HG03432 (cell line): ENCODE measurements around the gene MRGPRX3.
"Not testable (repeated sequence)": the region's sequence is repeated elsewhere in the genome, so short reads cannot be mapped to it uniquely, and the experiment has no call there.

Source experiments
- ATAC-seq: cut with Tn5 transposase; IDR thresholded peaks from one replicate; pipeline ENCODE4 v1.9.1; 2021; ENCODE audit warnings: mild to moderate bottlenecking, moderate library complexity; ENCODE audit not compliant: unreplicated experiment

Gene MRGPRX3

DNA sequence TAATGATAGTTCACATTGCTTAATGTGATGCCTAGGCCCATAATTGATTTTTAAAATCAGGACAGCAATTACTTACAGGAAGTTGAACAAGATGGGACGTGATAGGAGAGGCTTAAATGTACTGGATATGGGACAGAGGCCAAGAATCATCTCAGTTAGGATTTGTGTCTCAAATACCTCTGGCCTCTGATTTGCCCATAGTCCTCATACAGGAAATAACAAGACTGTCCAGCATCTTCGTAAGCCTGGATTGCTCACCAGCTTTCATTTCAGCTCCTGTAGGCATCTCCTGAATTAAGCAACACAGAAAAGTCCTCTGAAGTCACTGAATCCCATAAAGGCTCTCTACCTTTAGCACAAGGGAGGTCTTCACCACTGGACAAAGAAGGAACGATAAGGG lies at the start of gene MRGPRX3:
MRGPRX3 (plus strand) TSS at position 231 of the 400 bp plus-strand sequence. CDS start 4,632 bp downstream, outside the sequence.
- ATAC-seq = no peak

DNA sequence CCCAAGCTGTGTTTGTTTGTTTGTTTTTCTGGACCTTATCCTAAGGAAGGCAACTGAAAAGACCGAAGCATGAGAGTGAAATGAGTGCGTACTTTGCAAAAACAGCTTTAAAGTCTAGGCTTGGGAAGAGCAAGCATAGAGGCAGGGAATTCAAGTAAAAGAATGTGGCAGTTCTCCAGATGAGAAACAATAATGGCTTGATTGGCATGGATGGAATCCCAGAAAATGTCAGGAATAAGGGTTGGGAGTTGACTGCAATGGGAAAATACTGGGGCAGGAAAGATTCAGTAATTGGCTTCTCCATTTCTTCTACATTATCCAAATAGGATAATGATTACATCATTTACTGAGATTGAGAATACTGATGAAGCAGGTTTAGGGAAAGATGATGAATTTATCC lies 44.0 kb upstream of the MRGPRX3 start:
- no peak for ATAC-seq

DNA sequence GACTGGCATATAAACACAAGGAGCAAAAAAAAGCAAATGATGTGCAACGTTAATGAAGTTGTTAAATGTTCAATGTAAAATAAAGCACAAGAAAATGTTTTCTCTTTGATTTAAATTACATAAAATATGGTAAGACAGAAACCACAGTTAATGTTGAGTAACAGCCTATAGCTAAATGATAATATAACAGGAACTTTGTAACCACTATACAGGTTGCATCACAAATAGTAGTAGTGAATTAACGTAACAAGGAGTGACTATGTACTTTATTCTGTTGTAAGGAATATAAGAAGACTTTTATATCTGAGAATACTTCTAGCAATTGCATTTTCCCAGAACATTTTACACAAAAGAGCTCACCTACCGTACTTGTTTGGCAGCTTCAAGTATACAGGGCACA lies 43.4 kb upstream of the MRGPRX3 start:
- ATAC-seq = no peak

DNA sequence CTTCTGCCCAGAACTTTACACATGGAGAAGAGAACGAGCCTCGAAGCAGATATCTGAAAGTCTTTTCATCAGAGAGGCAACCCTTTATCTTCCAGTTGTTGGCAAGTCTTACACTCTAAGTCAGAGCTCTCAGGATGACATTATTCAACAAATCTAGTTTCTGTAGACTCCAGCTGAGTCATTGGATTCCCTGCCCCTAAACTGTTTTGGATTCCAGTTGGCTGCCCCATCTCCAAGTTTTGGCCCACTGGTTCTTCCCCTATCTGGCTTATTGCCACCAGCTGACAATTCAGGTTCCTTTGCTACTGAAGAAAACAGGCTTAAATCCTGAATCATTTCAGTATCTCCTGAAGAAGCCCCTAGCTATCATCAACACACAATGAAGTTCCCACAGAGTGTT lies 40.6 kb upstream of the MRGPRX3 start:
- no peak for ATAC-seq

DNA sequence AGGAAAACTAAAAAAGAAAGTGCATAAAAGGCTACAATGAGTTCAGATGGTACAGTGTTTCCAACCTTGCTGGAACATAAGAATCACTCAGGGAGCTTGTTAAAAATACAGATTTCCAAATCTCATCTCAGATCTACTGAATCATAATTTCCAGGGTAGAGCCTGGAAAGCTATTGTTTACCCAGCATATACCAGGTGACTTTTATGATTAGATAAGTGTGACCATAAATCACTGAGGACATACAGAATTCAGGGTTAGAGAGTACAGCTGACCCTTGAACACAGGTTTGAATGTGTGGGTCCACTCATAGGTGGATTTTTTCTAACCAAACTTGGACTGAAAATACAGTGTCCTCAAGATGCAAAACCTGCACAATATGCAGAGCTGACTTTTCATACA lies 38.4 kb upstream of the MRGPRX3 start:
- no peak for ATAC-seq

DNA sequence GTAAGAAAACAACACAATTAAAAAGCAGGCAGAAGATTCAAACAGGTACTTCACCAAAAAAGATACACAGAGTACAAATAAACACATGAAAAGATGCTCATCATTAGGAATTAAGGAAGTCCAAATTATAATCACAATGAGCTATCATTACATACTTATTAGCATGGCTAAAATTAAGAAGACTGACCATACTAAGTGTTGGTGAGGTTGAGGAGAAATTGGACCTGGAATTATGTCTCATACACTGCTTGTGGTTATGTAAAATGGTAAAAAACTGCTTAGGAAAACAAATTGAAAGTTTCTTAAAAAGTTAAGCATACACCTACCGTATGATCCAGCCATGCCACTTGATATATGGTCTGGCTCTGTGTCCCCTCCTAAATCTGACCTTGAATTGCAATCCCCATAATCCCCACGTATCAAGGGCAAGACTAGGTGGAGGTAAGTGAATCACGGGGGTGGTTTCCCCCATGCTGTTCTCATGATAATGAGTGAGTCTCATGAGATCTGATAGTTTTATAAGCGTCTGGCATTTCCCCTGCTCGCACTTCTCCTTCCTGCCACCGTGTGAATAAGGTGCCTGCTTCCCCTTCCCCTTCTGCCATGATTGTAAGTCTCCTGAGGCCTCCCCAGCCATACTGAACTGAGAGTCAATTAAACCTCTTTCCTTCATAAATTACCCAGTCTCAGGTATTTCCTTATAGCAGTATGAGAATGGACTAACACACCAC lies 31.3 kb upstream of the MRGPRX3 start:
- ATAC-seq = no peak

DNA sequence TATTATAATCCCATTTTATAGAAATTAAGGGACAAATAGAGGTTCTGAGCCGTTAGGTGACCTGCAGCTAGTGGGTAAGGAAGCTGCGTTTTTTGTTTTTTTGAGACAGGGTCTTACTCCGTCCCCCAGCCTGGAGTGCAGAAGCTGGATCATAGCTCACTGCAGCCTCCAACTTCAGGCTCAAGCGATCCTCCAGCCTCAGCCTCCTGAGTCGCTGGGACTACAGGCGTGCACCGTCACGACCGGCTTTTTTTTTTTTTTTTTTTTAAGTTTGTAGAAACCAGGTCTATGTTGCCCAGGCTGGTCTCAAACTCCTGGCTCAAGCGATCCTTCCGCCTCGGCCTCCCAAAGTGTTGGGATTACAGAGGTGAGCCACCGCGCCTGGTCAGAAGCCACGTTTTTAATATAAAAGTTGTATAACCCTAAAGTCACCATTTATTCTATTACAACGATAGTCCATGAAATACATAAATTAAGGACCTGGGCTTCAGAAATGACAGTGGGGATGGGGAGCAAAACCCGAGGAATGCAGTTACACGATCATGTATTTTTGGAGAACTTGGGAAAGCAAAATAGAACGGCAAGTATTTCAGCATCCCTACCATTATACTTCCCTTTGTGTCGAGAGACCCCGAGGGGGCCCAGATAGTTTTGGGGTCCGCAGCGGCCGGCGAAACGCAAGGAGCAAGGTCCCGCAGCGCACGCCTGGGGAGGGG lies 27.1 kb upstream of the MRGPRX3 start:
- ATAC-seq = no peak

DNA sequence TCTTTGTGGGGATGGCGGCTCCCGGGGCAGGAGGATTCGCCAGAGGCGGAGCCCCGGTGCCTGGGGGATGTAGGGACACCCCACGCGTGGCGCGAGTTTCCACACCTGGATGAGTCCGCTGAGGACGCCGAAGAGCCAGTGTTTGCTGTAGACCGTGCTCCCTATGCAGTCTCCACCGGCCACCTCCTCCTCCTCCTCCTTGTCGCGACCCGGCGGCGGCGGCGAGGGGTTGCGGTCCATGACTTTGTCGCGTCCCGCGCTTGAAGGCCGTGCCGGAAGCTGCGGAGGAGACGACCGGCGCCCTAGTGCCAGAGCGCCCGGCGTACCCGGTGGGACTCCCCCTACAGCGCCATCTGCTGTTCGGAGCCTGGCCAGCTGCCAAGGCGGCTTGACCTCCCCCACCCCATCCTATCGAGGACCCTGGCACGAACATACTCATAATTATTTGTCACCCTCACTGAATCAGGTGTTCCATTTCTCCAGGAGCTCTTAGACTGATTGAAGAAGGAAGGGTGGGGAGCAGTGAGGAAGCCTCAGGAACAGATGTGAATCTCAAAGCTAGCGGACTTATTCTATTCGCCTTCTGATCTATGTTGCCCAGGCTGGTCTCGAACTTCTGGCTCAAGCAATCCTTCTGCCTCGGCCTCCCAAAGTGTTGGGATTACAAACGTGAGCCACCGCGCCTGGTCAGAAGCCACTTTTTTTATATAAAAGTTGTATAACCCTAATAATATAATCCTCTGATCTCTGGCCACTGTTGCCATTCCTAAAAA lies 26.4 kb upstream of the MRGPRX3 start, which contains the start of gene SAAL1:
SAAL1 (minus strand) TSS at position 281 of the 773 bp plus-strand sequence; CDS start at position 240, 41 bp downstream.
- ATAC-seq = peak; percentile 98

DNA sequence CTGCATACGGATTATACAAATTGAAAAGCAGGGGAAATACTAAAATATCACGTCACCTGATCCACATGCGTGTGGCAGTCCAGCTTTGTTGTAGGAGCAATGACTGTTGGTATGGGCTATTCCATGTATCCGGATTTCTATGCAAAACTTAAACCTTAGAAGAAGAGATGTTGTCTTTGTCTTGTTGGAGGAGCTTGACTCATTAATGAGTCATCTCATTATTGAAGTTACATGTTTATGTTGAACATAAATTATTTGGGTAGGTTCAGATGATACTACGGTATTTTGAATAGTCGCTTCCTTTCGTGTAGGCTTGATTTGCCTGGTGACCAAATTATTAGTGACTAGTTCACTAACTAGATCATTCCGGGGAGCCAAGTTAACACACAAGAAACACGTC lies 25.7 kb upstream of the MRGPRX3 start:
- ATAC-seq = no peak

DNA sequence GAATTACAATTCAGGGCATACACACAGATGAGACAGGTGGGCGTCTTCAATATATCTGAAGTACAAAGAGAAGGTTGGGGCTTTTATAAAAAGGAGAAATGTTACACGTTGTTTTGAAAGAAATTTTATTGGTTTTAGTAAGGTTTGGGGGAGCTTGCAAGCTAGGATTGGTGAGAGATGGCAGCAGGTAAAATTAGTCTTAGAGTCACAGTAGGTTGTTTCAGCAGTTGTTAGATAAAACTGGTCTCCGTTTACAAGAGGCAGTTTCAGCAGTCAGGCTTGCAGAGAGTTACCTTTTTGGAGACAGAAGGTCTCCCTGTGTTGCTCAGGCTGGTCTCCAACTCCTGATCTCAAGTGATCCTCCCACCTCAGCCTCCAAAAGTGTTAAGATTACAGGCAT lies 24.1 kb upstream of the MRGPRX3 start:
- no peak for ATAC-seq

DNA sequence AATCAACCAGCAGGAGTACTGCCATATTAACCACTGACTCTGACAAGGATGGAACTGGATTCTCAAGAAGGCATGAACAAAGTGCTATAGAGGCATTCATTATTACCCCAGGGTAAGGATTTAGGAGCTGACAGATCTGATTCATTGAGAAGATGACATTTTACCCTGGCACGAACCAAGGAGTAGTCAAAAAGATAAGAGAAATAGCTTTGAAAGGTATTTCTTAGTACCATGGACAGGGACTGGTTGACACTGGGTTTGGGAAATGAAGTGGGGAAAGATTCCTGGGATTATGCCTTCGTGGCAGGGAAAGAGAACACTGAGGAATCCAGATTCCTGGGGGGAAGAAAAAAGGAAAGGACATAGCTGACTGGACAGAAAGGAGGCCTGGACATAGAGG lies 21.4 kb upstream of the MRGPRX3 start:
- no peak for ATAC-seq

DNA sequence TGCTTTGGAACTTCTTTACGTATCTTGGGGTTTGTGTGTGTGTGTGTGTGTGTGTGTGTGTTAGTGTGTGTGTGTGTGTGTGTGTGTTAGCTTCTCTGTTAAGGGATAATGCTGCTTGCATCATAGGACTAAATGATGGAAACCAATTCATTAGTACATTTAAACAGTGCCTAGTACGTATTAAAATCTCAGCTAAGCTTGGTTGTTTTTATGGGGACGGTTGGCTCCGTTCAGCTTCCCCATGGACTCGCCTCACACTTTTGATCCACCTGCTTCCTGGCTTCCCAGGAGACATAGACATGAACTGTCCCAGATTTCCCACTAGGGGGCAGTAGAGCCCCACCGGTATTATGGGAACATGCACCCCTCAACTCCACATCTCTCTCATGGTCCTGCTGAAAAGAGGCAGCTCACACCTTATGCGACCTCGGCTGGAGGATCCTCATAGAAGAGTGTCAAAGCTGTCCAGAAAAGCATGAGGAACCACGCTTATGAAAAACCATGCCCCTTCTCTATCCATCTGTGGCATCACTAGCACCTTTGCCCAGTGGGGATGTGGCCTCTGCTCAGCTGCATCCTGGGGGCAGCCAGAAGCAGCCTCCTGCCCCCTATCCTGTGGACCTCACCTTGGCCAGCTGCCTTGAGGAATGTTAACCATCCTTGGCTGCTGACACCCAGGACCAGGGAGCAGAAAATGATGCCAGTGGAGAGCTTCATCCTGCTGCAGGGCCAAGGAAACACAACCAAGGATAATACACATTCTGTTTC lies 16.8 kb upstream of the MRGPRX3 start:
- ATAC-seq = peak; percentile 94

DNA sequence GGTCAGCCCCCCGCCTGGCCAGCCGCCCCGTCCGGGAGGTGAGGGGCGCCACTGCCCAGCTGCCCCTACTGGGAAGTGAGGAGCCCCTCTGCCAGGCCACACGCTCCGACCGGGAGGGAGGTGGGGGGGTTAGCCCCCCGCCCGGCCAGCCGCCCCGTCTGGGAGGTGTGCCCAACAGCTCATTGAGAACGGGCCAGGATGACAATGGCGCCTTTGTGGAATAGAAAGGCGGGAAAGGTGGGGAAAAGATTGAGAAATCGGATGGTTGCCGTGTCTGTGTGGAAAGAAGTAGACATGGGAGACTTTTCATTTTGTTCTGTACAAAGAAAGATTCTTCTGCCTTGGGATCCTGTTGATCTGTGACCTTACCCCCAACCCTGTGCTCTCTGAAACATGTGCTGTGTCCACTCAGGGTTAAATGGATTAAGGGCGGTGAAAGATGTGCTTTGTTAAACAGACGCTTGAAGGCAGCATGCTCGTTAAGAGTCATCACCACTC lies 11.0 kb upstream of the MRGPRX3 start:
- ATAC-seq = not testable (repeated sequence)

DNA sequence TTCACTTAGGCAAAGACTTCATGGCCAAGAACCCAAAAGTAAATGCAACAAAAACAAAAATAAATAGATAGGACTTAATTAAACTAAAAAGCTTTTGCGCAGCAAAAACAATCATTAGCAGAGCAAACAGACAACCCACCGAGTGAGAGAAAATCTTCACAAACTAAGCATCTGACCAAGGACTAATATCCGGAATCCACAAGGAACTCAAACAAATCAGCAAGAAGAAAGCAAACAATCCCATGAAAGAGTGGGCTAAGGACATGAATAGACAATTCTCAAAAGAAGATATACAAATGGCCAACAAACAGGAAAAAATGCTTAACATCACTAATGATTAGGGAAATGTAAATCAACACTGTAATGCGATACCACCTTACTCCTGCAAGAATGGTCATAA lies 1.3 kb upstream of the MRGPRX3 start:
- ATAC-seq = not testable (repeated sequence)

DNA sequence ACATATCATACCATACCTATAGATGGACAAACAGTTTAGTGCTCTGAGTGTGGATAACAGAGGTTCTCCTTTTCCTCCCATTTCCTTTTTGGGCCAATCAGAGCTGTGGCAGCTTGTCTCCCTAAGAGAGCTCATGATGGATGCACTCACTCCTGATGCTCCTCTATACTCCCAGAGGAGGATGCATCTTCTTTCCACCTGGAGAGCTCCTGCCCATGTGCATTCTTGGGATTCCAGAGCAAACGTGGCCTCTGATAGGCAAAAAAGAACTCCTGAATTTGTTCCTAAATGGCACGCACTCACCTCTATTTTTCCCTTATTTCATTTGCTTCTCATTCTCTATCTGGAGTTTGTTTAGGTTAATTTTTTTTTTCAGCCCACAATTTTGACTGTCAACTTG lies 2.9 kb downstream of the MRGPRX3 start:
- no peak for ATAC-seq

DNA sequence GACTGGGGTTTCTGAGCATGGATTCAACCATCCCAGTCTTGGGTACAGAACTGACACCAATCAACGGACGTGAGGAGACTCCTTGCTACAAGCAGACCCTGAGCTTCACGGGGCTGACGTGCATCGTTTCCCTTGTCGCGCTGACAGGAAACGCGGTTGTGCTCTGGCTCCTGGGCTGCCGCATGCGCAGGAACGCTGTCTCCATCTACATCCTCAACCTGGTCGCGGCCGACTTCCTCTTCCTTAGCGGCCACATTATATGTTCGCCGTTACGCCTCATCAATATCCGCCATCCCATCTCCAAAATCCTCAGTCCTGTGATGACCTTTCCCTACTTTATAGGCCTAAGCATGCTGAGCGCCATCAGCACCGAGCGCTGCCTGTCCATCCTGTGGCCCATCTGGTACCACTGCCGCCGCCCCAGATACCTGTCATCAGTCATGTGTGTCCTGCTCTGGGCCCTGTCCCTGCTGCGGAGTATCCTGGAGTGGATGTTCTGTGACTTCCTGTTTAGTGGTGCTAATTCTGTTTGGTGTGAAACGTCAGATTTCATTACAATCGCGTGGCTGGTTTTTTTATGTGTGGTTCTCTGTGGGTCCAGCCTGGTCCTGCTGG lies 4.9 kb downstream of the MRGPRX3 start:
- ATAC-seq = no peak

DNA sequence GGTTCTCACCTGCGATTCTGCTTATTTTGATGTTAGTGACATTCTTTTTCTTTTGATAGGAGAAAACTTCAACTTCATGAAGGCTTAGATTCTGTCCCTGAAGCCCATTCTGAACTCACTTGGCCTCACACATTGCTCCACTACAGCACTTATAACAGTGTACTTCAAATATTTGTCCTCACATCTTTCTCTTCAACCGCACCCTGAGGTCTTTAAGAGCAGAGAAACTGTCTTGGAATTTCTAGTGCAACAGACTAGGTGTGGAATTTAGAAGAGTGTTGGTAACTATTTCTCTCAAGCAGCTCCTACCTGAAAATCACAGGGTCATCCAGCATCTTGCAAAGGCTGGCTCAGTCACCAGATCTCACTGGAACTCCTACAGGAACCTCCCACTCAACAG lies 7.8 kb downstream of the MRGPRX3 start:
- ATAC-seq = no peak

DNA sequence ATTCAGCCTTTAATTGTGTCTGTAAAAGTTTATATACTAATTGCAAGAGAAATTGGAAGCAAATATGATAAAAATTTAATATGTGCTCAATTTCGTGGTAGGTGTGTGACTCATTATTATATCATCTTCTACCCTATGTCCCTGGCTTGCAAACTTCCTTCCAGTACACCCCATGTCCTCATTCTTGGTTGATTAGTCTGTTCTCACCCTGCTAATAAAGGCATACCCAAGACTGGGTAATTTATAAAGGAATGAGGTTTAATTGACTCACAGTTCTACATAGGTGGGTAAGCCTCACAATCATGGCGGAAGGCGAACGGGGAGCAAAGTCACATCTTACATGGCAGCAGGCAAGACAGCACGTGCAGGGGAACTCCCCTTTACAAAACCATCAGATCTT lies 11.9 kb downstream of the MRGPRX3 start:
- no peak for ATAC-seq

DNA sequence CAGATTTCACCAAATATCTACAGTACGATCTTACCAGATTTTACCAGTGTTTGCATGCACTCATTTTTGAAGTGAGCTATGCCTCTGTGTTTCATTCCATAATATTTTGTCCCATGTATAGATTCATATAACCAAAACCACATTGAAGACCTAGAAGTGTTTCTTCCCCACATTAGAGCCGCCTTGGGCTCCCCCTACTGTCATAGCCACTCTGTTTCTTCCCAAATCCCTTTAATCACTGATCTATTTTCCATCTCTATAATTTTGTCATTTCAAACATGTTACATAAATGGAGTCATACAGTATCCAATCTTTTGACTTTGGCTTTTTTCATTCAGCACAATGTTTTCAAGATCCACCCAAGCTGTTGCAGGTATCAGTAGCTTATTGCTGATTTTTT lies 12.7 kb downstream of the MRGPRX3 start:
- ATAC-seq = no peak

DNA sequence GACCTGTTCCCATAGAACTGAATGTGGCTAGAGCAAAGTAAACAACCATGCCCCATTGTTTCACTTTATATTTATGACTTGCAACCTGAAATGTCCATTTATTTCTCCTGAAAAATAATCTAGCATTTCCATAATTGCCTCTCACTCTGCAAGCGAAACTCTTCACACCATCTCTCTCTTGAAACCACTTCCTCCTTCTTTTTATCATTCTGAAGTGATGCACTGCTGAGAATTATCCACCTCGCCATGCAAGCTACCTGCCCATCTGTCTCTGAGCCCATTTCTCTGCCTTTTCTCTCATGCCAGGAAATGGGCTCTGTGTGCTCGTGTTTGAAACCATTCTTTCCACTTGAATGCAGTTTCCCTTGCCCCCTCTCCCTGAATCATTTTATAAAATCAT lies 13.5 kb downstream of the MRGPRX3 start:
- no peak for ATAC-seq
